Activated naive CD4-positive, alpha-beta T cell treated with anti-CD3 and anti-CD28 coated beads for 36 hours (primary cell): ENCODE results near the gene TKTL1. TPM values are rescaled to one million over a fixed set of nuclear protein-coding genes. Genes with fewer than 3 reads are reported as not detected.
"Not testable (repeated sequence)": the region's sequence is repeated elsewhere in the genome, so short reads cannot be mapped to it uniquely, and the experiment has no call there.

Experiments used
- CTCF ChIA-PET: fragments of 350-600 bp; sonication (Branson Sonifier 250); formaldehyde crosslinking; loops from one replicate; lab custom pipeline; 2021; ENCODE audit warnings: antibody characterized with exemption; lab: Charles Lee
- DNase-seq: peaks from one replicate; pipeline ENCODE4 v3.0.0-alpha.2; 2020
- H3K27ac Mint-ChIP-seq: one replicate; pipeline ENCODE4 v1.8.0; 2021; ENCODE audit warnings: mild to moderate bottlenecking, mixed read lengths
- H3K27me3 Mint-ChIP-seq: one replicate; pipeline ENCODE4 v1.8.0; 2021; ENCODE audit warnings: low read depth, mixed read lengths
- H3K36me3 Mint-ChIP-seq: one replicate; pipeline ENCODE4 v1.8.0; 2021; ENCODE audit warnings: low read depth, mixed read lengths
- H3K4me1 Mint-ChIP-seq: one replicate; pipeline ENCODE4 v1.8.0; 2021; ENCODE audit warnings: low read depth, mixed read lengths
- H3K4me3 Mint-ChIP-seq: one replicate; pipeline ENCODE4 v1.8.0; 2021; ENCODE audit warnings: mild to moderate bottlenecking, moderate library complexity, mixed read lengths
- H3K9me3 Mint-ChIP-seq: one replicate; pipeline ENCODE4 v1.8.0; 2021; ENCODE audit warnings: mixed read lengths
- intact Hi-C: fragments of 100-400 bp; cut with micrococcal nuclease; formaldehyde crosslinking; loops from one replicate; pipeline ENCODE4 v1.15.1; 2023
- total RNA-seq, 2 experiments: library from RNA; stranded (reverse); gene quantifications; one replicate each; pipeline ENCODE4 v1.2.3, GENCODE V29; 2021

TKTL1 gene
- total RNA-seq, 2 experiments from 2014 or later: not detected

DNA sequence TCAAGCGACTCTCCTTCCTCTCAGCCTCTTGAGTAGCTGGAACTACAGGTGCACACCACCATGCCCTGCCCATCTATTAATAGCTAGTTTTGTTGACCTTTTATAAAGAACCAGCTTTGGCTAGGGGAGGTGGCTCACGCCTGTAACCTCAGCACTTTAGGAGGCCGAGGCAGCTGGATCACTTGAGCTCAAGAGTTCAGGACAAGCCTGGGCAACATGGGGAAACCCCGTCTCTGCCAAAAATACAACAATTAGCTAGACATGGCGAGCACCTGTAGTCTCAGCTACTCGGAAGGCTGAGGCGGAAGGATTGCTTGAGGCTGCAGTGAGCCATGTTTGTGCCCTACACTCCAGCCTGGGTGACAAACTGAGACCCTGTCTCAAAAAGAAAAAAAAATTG is 2.7 kb downstream of the TKTL1 start:
- intact Hi-C loops: no loop called here
- no peak for DNase-seq
- H3K9me3 Mint-ChIP-seq: no peaks in the 10 kb centered on the region
- no peak overlapping the region for H3K27ac Mint-ChIP-seq
- no peaks in the 10 kb centered on the region for H3K4me1 Mint-ChIP-seq
- no peaks in the 10 kb centered on the region for H3K27me3 Mint-ChIP-seq
- no peak overlapping the region for H3K4me3 Mint-ChIP-seq
- CTCF ChIA-PET: no interaction called here
- H3K36me3 Mint-ChIP-seq: no peaks in the 10 kb centered on the region

DNA sequence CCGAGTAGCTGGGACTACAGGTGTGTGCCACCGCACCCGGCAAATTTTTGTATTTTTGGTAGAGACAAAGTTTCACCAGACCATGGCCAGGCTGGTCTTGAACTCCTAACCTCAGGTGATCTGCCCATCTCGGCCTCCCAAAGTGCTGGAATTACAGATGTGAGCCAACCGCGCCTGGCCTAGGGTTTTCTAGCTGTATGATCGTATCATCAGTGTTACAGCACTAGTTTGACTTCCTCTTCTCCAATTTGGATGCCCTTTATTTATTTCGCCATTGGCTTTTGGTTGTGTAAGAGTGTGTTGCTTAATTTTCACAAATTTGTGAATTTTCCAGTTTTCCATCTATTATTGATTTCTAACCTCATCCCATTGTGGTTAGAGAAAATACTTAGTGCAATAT is 5.2 kb downstream of the TKTL1 start:
- Mint-ChIP-seq H3K36me3 (no peaks in the 10 kb centered on the region), H3K27me3 (no peaks in the 10 kb centered on the region), H3K27ac (no peak overlapping the region), H3K4me1 (no peaks in the 10 kb centered on the region), H3K4me3 (no peak overlapping the region), H3K9me3 (no peaks in the 10 kb centered on the region)
- CTCF ChIA-PET: no interaction called here
- no peak for DNase-seq
- intact Hi-C loops: no loop called here

DNA sequence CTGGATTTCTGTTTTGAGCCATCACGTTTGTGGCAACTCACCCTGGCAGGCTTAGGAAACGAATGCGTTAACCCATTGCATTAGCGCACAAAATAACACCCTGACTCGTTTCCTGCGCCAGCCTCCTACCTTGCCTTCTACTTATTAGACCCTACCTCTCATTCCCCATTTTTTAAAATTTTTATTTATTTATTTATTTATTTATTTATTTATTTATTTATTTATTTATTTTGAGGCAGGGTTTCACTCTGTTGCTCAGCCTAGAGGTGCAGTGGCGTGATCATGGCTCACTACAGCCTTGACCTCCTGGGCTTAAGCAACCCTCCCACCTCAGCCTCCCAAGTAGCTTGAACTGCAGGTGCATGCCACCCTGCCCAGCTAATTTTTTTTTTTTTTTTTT is 7.4 kb downstream of the TKTL1 start:
- H3K27ac Mint-ChIP-seq, intact Hi-C loops, H3K36me3 Mint-ChIP-seq, H3K27me3 Mint-ChIP-seq, DNase-seq, H3K4me1 Mint-ChIP-seq, H3K9me3 Mint-ChIP-seq, H3K4me3 Mint-ChIP-seq, CTCF ChIA-PET: not testable (repeated sequence)

DNA sequence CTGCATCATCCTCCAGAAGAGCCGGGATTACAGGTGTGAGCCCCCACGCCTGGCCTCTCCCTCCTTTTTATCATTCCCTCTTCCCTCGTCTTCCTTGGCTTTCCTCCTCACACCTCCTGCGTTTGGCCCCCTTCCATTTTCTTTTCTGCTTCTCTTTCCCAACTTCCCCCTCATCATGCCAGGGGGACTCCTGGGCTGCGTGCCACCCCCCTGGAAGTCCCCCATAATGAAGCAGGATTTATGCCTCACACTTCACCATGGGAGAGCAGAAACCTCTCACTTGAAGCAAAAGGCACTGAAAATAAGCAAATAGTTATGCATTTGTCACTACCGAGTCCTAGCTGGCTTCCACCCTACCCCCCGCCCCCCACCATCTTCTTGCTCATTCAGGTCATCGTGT is 7.9 kb downstream of the TKTL1 start:
- Mint-ChIP-seq H3K9me3 (no peaks in the 10 kb centered on the region), H3K4me1 (peaks cover 9% of the 10 kb centered on the region), H3K27me3 (no peaks in the 10 kb centered on the region), H3K27ac (no peak overlapping the region), H3K4me3 (no peak overlapping the region), H3K36me3 (no peaks in the 10 kb centered on the region)
- intact Hi-C loops: no loop called here
- no peak for DNase-seq
- CTCF ChIA-PET: no interaction called here

DNA sequence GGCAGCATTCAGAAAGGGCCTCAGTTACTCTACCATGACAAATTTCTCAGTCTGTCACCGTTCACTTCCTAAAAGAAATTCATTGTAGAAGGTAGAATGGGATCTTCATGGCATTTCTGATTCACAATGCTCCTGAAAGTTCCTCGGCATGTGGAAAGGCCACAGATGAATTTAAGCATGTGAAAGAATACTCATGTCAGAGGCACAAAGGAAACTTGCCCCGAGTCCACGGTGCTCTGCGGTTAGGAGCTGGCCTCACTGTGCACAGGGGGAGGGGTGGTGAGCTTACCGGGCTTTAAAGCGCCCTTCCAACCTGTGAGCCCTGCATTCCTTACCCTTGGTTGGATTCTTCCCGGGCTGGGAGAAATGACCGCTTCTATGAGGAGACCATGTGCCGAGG is 9.3 kb downstream of the TKTL1 start:
- no peaks in the 10 kb centered on the region for H3K27me3 Mint-ChIP-seq
- H3K4me1 Mint-ChIP-seq: peaks cover 14% of the 10 kb centered on the region
- DNase-seq: no peak
- no peak overlapping the region for H3K27ac Mint-ChIP-seq
- no peaks in the 10 kb centered on the region for H3K9me3 Mint-ChIP-seq
- no peak overlapping the region for H3K4me3 Mint-ChIP-seq
- no peaks in the 10 kb centered on the region for H3K36me3 Mint-ChIP-seq
- CTCF ChIA-PET: no interaction called here
- intact Hi-C loops: no loop called here

DNA sequence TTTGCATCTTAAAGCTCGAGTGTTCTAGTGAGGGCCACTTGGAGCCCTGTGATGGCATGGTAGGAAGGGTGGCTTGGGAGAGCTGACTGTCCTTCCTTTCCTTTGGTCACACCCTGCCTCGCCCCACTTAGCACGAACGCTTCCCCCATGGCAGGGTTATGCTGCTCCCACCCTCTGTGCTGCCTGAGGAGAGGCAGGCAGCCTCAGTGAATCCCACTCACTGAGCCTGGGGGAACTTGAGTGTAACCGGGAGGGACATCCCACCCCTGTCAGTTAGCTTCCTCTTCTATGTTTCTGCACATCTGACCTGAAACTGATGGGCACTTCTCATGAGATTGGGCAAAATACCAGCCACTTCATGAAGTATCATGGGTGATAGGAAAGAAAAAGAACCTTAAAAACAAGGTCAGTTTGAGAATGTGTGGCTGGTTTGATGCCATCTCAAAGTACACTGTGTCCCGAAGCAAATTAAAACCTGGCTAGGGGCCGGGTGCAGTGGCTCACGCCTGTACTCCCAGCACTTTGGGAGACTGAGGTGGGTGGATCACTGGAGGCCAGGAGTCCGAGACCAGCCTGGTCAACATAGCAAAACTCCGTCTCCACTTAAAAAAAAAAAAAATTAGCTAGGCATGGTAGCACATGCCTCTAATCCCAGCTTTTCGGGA is 10.1 kb downstream of the TKTL1 start:
- H3K4me1 Mint-ChIP-seq: peaks cover 14% of the 10 kb centered on the region
- H3K36me3 Mint-ChIP-seq: no peaks in the 10 kb centered on the region
- no peak overlapping the region for H3K27ac Mint-ChIP-seq
- DNase-seq: no peak
- no peaks in the 10 kb centered on the region for H3K27me3 Mint-ChIP-seq
- no peaks in the 10 kb centered on the region for H3K9me3 Mint-ChIP-seq
- CTCF ChIA-PET: no interaction called here
- intact Hi-C loops: no loop called here
- no peak overlapping the region for H3K4me3 Mint-ChIP-seq

DNA sequence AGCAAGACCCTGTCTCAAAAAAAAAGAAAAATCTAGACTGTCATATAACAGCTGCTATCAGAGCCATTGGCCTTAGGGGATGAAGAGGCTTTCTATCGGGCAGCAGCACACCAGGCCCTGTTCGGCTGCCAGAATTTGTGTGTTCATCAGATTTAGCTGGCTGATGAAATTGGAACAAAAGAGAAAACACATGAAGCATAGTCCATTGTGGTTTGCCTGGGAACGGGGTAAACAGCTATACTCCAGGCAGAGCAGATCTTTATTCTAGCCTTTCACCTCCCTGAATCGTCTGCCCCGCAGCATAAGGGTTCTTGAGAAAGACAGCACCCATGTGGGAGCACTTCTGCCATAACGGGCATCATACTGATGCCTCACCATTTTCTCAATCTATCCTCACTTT is 11.6 kb downstream of the TKTL1 start:
- no peaks in the 10 kb centered on the region for H3K36me3 Mint-ChIP-seq
- CTCF ChIA-PET: interaction anchor here (1.5 to 2.0 kb wide), 3 partner anchors 9 to 220 kb away, joined by 5 to 8 read pairs (median 6); no protein-coding TSS in a partner anchor

DNA sequence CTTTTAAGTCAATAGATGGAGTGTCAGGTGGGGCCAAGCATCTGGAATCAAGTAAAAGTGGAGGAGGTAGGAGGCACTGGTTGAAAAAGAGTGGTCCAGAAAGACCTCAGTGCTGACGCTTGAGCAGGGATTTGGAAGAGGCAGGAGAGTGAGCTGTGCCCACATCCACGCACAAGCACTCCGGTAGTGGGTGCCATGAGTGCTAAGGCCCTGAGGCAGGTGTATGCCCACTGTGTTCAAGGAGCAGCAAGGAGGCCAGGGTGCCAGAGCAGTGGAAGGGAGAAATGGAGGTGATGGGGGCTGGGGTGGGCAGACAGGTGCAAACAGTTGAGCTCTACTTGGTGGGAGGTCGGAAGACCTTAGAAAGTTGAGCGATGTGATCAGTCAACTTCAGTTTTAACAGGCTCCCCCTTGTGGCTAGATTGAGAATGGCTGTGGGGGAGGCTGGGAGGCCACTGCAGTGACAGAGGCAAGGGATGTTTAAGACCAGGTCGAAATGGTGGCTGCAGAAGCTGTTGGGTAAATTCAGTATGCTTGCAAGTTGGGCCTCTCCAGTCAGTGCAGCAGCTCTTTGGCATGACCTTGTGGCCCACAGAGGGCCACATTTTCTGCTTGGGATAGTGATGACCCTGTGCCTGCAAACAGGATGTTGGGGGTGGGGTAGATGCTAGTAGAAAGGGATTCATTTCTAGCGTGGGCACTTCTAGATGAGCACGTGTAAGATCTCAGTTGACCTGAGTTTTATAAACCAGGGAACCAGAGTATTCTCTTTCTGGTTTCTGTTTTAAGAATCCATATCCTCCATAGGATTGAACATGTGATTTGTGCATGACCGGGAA is 12.7 kb downstream of the TKTL1 start:
- Mint-ChIP-seq H3K27me3 (no peaks in the 10 kb centered on the region), H3K36me3 (no peaks in the 10 kb centered on the region), H3K4me1 (peaks cover 30% of the 10 kb centered on the region), H3K9me3 (no peaks in the 10 kb centered on the region), H3K4me3 (no peak overlapping the region), H3K27ac (no peak overlapping the region)
- intact Hi-C loops: no loop called here
- CTCF ChIA-PET: interaction anchor here (0.6 to 2.0 kb wide), 11 partner anchors 8 to 219 kb away, joined by 3 to 8 read pairs (median 4); no protein-coding TSS in a partner anchor
- DNase-seq: peak; percentile 88

More for the DNA sequence above, 11.6 kb downstream of the TKTL1 start:
- no peak for DNase-seq
- H3K4me1 Mint-ChIP-seq: peaks cover 23% of the 10 kb centered on the region
- H3K9me3 Mint-ChIP-seq: no peaks in the 10 kb centered on the region
- no peaks in the 10 kb centered on the region for H3K27me3 Mint-ChIP-seq
- intact Hi-C loops: no loop called here
- H3K4me3 Mint-ChIP-seq: no peak overlapping the region
- no peak overlapping the region for H3K27ac Mint-ChIP-seq

DNA sequence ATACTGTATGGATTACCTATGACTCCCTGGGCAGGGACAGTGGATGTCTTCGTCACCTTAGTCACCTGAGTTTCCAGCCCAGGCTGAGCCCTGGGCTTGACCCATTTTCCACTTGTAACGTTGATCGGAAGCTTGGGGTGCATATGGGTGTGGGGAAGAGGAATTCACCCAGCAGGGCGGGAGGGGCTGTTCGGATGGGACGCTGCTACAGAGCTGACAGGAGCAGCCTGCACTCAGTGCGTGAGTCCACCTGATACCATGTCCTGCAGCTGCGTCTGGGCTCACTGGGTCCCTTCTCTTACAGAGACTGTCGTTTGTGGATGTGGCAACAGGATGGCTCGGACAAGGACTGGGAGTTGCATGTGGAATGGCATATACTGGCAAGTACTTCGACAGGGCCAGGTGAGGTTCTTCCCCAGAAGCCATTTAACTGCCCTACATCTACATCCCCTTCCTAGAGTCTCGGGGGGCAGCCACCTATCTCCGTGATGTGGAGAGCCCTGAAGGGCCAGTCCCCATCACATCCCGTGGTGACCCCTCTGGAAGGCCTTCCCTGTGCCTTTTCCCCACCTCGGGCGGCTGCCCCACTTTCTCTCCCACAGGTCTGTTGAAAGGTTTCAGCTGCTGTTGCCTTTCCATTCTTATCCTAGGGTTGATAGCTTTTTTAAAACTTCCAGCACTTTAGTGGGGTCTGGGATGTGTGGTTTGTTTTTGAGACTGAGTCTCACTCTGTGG is 13.6 kb downstream of the TKTL1 start:
- H3K36me3 Mint-ChIP-seq: no peaks in the 10 kb centered on the region
- H3K27ac Mint-ChIP-seq: no peak overlapping the region
- CTCF ChIA-PET: interaction anchor here (0.6 to 2.0 kb wide), 7 partner anchors 7 to 218 kb away, joined by 3 to 8 read pairs (median 5); no protein-coding TSS in a partner anchor
- no peak for DNase-seq
- intact Hi-C loops: no loop called here
- H3K27me3 Mint-ChIP-seq: no peaks in the 10 kb centered on the region
- H3K4me3 Mint-ChIP-seq: no peak overlapping the region
- H3K9me3 Mint-ChIP-seq: no peaks in the 10 kb centered on the region
- peaks cover 38% of the 10 kb centered on the region for H3K4me1 Mint-ChIP-seq

DNA sequence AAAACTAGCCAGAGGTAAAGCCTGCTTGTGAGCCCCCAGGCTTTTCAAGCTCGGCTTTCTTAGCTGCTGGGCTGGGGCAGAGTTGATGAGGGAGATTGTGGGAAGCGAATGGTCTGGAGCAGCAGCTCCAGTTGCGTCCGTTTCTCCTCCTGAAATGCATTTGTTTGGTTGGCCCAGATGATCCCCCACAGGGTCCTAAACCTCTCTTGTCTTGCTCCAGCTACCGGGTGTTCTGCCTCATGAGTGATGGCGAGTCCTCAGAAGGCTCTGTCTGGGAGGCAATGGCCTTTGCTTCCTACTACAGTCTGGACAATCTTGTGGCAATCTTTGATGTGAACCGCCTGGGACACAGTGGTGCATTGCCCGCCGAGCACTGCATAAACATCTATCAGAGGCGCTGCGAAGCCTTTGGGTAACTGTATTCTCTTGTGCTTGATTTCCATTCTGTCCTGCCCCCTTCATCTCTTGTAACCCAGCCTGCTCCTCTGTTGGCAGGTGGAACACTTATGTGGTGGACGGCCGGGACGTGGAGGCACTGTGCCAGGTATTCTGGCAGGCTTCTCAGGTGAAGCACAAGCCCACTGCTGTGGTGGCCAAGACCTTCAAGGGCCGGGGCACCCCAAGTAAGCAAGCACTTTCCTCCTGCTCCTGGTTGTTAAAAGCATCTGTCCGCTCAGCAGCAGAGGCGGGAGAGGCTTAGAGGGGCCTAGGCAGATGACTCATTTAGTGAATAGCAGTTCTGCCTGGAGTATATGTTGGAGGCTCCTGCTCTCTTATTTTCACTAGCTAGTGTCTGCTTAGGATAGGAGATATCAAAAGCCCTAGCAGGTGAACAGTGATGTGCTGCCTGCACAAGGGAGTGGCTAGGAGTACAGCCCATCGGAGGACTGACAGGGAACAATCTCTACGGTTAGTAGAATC is 15.3 kb downstream of the TKTL1 start:
- DNase-seq: no peak
- no peak overlapping the region for H3K4me3 Mint-ChIP-seq
- H3K36me3 Mint-ChIP-seq: no peaks in the 10 kb centered on the region
- H3K9me3 Mint-ChIP-seq: no peaks in the 10 kb centered on the region
- no peak overlapping the region for H3K27ac Mint-ChIP-seq
- no peaks in the 10 kb centered on the region for H3K27me3 Mint-ChIP-seq
- CTCF ChIA-PET: interaction anchor here (1.0 kb wide), 1 partner anchor 188 kb away, joined by 3 read pairs; no protein-coding TSS in a partner anchor
- H3K4me1 Mint-ChIP-seq: peaks cover 48% of the 10 kb centered on the region
- intact Hi-C loops: no loop called here

DNA sequence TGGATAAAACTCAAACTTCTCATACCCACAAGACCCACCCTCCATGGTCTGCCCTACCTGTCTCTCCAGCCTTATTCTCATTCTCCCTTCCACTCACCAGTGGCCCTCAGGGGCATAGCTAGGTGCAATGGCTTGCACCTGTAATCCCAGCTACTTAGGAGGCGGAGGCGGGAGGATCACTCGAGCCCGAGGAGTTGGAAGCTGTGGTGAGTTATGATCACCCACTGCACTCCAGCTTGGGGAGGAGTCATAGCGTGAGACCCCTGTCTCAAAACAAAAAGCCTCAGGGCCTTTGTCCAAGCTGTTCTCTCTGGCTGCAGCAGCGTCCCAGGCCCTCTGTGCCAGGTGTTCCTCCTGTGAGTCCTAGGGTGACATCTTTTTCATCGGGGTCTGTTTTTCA is 16.5 kb downstream of the TKTL1 start:
- CTCF ChIA-PET: no interaction called here
- Mint-ChIP-seq H3K9me3 (no peaks in the 10 kb centered on the region), H3K4me1 (peaks cover 49% of the 10 kb centered on the region), H3K27me3 (no peaks in the 10 kb centered on the region), H3K36me3 (no peaks in the 10 kb centered on the region), H3K27ac (no peak overlapping the region), H3K4me3 (no peak overlapping the region)
- intact Hi-C loops: no loop called here
- DNase-seq: no peak
